OCI-LY1 (cell line): ENCODE results near the gene GPR62.

Experiments
- CTCF ChIP-seq: fragments of 200-600 bp; sonication (generic), shearing (Covaris generic); IDR thresholded peaks from 2 replicates; pipeline ENCODE4 v1.5.1; 2017; ENCODE audit warnings: mild to moderate bottlenecking, antibody characterized with exemption, low read length, moderate library complexity, mixed read lengths
- EZH2 ChIP-seq: fragments of 200-600 bp; sonication (generic), shearing (Covaris generic); IDR thresholded peaks from 2 replicates; pipeline ENCODE4 v1.8.0; 2017; ENCODE audit warnings: borderline replicate concordance, mixed run types, mild to moderate bottlenecking, antibody characterized with exemption, low read length, moderate library complexity, mixed read lengths

GRCh38 chr3:51985063-51985462, 29.9 kb downstream of the GPR62 start:
- TF ChIP-seq CTCF (no peak), EZH2 (no peak)
